DMS79 treated with DMSO at 0.1 percent for 48 hours (cell line): ENCODE results near the gene RFX2.
A peak's percentile ranks its signal among the peaks of the same experiment; 100 is the strongest.
"Not testable (repeated sequence)": the region's sequence is repeated elsewhere in the genome, so short reads cannot be mapped to it uniquely, and the experiment has no call there.

Experiments used
- DNase-seq: peaks from one replicate; lab custom pipeline; 2025; lab: John Stamatoyannopoulos, UW

The RFX2 gene

DNA sequence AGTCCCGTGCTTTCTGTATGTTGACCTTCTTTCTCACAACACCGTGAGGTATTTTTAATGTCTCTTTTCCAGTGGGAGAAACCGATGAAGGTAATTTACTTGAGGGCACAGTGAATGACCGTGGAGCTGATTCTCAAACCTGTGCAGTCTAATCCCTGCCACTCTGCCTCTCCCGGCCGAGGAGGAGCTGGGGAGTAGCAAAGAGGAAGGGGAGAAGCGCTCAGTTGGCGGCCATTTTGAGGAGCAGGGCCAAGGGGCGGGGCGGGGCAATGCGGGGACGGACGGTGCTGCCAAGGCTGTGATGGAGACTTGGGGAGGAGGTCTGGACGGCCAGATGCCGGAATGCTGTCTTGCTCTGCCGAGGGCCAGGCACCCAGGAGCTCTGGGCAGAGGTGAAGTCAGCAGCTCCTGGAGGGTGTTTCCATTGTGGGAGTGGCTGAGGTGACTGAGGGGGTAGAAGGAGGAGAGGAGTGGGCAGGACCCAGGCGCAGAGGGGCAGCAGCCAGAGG, 120.0 kb downstream of the RFX2 start:
- peak; percentile 33 for DNase-seq

- DNase-seq = no peak
Measured at GRCh38 chr19:5989388-5990074, 120.8 kb downstream of the RFX2 start.

DNA sequence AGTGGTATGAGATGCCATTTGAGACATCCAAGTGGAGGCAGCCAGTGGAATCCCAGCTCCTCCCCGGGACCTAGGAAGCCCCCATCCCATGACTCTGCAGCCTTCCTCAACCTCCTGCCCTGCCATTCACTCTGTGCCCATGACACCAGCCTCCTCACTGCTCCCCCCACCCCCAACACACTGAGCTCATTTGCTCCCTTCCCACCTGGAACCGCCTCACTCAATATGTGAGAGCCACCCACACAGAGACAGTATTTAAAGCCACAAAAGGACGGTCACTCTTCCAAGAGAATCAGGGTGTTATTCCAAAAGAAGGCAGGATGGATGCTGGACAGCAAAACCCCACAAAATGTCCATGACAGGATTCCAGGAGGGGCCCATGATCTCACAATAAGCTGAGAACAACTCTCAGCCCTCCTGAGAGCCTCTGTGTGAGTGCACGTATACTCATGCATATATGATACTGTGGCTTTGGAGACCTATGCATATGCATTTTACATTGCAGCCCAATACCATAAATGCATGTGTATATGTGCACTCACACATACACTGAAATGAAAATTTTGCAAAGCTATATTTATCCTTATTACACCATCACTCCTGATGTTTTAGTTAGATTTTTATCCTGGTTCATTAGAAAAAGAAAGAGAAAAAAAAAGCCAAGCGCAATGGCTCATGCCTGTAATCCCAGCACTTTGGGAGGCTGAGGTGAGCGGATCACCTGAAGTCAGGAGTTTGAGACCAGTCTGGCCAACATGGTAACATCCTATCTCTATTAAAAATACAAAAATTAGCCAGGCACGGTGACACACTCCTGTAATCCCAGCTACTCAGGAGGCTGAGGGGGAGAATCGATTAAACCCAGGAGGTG, 121.5 kb downstream of the RFX2 start:
- DNase-seq = no peak

GRCh38 chr19:5987077-5987818, 123.1 kb downstream of the RFX2 start:
- peak; percentile 94 for DNase-seq

DNA sequence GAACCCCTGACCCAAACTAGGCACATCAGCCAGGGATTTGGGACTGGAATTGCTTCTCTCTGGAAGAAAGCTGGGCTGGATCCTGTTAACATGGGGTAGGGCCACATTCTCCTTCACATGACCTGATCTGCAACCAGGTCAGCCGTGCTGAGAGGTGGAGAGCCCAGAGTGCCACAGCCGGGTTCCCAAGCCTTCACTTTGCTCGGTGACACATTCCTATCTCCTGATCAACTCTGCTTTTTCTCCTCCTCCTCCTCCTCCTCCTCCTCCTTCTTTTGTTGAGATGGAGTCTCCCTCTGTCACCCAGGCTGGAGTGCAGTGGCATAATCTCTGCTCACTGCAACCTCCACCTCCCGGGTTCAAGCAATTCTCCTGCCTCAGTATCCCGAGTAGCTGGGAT, 124.5 kb downstream of the RFX2 start:
- not testable (repeated sequence) for DNase-seq

DNA sequence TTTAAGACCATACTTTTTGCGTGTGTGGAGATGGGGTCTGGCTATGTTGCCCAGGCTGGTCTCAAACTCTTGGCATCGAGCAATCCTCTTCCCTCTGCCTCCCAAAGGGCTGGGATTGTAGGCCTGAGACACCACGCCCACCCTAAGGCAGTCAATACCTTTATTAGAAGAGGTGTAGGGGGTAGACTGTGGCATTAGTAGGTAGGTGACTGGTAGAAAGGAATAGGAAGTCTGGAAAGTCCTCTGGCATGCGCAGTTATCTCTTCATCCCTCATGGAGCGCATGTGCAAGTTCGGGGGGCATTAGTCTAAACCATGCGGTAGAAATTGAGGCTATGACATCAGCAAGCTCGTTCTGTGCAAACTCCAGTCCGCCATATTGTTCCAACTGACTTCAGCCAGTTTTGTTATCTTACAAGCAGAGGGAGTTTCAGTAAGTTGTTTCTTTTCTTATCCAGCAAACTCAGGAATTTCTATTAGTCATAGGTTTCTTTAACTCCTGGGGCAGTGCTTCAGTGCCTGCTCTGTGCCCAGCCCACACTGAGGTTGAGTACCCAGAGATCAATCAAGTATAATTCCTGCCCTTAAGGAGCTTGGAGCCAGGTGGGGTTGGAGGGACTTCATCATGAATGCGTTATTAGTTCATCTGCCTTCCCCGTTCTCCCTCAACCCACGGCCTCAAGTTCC, 125.1 kb downstream of the RFX2 start:
- DNase-seq = no peak

DNA sequence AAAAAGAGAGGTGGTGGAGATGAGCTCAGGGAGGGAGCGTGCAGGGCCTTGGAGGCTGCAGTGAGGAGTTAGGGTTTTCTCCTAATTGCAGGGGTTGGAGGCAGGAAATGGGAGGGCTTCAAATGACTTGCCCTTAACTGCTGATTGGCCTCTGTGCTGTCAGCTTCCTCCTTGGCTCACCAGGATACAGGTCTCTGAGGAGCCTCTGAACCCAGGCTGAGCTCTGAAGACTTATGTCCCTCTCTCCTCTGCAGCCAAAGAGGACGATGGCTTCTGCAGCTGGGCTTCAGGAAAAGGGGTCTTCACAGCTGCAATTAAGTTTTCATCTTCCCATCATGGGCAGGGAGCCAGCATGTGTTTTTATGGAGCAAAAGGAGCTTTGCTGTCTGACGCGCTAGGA, 125.7 kb downstream of the RFX2 start:
- no peak for DNase-seq

DNA sequence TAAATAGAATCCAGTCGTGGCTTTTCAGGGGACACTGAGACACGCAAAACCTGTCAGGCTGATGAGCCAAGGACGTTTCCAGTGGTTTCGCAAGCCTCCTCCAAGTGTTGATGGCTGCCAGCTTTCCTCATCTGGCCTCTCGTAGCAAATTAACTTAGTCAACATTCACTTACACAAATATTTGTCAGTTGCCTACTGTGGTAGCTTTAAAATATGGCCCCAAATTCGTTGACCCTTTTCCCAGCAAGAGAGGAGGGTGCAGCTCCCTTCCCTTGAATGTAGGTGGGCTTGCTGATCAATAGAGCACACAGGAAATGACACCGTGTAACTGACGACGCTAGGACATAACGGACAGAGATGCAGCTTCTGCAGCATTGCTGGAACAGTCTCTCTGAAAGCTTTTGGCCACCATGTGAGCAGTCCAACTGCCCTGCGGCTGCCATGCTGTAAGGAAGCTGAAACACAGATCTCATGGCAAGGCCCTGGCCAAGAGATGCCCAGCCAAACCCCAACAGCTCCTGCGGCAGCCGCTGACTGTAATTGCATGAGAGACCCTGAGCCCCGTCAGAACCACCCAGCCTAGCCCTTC, 126.8 kb downstream of the RFX2 start:
- no peak for DNase-seq

DNA sequence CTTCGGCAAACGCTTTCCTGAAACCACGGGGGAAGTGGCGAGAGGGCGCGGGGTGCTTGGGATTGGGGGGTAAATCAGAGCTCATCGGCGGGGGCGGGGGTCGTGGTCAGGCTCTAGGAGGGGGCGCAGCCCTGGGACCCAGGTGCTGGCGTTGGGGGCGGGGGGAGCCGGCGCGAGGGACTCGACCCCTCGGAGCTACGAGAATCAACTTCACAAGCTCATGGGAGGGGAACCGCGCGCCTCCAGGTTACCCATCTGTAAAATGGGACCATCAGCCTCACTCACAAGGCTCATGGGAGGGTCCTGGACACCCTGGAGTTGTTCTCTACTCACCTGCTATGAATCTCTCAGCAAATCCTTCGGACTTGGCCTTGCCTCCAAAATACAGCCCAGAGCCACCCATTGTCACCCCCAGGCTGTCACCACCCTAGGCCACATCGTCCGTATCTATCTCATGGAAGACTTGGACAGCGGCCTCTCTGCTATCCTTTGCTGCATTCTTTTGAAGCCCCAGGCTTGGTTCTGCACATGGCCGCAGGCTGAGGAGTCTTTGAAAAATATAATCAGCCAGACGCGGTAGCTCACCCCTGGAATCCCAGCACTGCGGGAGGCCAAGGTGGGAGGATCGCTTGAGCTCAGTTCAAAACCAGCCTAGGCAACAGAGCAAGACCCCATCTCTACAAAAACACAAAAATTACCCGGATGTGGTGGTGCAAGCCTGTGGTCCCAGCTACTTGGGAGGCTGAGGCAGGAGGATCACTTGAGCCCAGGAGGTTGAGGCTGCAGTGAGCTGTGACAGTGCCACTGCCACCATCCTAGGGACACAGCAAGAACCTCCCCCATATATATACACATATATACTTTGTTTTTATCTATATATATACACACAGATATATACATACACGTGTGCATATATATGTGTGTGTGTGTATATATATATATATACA, 131.4 kb downstream of the RFX2 start:
- no peak for DNase-seq

GRCh38 chr19:5977785-5978605, 132.3 kb downstream of the RFX2 start, which contains the start of gene RANBP3:
RANBP3 (minus strand) TSS chr19:5978140; CDS start chr19:5978082, 58 bp downstream.
- DNase-seq = peak; percentile 97

GRCh38 chr19:5977222-5977784, 133.0 kb downstream of the RFX2 start:
- no peak for DNase-seq

DNA sequence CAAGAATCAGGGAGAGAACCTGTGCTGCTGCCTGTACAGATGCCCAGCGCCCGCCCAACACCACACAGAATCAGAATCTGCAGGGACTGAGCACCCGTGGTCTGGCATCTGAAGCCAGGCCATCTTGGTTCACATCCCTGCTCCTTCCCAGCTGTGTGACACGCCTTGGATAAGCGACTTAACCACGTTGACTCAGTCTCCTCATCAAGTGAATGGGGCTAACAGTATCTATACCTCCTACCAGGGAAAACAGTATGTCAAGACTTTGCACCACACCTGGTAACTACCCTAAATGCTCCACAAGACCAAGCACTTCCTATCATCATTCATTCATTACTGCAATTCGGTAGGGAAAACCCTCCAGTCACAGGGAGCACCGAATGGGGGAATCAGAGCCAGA, 133.5 kb downstream of the RFX2 start:
- no peak for DNase-seq

GRCh38 chr19:5975388-5975728, 134.9 kb downstream of the RFX2 start:
- DNase-seq = no peak

DNA sequence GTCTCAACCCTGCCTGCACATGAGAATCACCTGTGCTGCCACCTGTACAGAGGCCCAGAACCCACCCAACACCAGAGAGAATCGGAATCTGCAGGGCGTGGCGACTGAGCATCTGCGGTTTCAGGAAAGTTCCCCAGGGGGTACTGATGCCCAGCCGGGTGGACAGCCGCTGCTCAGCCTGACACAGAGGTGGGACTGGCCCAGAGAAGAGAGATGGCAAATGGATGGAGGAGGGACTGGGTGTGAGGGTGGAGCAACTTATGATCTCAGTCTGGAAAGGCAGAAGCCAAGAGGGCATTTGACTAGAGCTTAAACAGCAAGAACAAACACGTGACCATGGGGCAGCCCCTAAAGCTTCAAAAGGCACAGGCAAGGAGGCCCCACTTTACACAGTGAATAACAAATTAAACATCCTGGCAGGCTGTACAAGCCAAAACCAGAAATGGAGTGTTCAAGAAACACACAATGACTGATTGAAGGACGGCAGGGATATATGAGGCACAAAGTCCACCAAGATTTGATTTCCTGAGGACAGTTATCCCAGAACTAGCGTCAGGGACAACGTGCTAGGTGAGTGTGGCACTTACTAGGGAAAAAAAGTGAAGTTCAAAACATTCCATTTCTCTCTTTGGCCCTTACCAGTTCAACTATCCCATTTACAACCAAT, 135.4 kb downstream of the RFX2 start:
- DNase-seq = no peak

DNA sequence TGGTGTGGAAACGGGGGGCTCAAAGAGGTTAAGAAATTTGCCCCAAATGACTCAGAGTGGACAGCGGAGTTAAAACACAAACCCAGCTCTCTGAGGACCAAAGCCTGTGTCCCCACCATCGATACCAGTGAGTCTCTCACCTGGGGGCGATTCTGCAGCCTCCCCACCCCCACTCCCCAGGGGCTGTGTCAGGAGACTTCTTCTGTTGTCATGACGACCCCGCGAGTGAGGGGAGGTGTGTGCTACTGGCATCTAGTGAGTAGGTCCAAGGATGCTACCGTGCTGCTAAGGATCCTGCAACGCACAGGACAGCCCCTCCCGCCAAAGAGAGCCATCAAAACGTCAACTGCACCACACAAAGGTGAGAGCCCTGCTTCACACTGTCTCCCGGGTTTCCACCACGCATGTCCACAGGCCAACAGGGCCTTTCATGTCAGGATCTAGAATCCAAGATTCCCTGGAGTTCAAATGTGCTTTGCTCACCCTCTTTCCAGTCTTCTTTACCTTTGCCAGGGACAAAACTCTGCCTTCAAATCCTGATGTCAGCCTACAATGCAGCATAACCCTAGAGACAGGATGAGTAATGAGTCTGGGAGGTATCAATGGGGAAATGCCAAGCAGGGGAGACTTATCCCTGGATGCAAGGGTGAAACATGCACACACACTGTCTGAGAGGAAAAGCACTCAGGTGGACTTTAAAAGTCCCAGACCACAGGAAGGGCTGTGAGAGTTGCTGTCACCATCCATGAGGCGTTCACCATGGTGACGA, 136.2 kb downstream of the RFX2 start:
- DNase-seq = no peak

GRCh38 chr19:5973376-5973775, 136.9 kb downstream of the RFX2 start:
- no peak for DNase-seq

DNA sequence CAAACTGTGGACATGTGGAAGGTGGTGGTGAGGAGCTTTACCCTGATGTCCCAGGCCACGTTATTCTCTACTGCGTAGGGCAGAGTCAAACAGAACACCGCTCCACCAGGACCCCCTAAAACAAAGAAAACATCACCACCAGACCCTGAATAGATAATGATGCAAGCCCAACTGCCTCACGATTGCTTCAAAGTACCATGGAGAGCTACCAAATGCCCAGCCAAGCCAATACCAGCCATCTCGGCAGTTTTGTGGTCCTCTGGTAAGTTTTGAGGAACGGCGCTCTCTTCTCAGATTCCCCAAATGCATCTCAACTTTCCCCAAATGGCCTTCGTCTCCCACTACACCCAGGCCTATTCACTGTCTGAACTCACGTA, 138.0 kb downstream of the RFX2 start:
- no peak for DNase-seq
